PC-3 (cell line): ENCODE measurements around the gene PRKCSH.

Source experiments
- EZH2 ChIP-seq: fragments of 300-600 bp; sonication (generic); IDR thresholded peaks from one replicate; pipeline ENCODE4 v1.6.1; 2017; ENCODE audit warnings: antibody characterized with exemption, mild to moderate bottlenecking, low read length; ENCODE audit not compliant: unreplicated experiment
- TF ChIP-seq, protein P1 (sequence below): fragments of 300-600 bp; sonication (generic); conservative IDR thresholded peaks from 2 replicates; pipeline ENCODE4 v1.5.1; 2017; ENCODE audit warnings: antibody characterized with exemption, low read depth, mild to moderate bottlenecking, low read length

DNA sequence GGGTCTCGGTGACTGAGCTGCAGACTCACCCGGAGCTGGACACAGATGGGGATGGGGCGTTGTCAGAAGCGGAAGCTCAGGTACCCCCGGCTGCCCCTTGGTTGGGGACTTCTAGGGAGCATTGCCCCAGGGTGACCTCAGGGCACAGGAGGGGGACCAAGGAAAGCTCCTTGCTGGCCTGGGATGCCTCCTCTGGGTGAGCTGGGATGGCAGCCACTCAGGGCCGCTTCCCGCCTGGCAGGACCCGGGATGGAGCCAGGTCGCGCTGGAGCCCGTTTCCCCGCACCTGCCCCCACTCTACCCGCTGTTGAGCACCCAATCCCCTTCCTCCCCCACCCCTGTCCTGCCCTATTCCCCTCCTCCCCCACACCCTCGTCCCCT, 10.8 kb downstream of the PRKCSH start:
- TF ChIP-seq, protein P1, sequence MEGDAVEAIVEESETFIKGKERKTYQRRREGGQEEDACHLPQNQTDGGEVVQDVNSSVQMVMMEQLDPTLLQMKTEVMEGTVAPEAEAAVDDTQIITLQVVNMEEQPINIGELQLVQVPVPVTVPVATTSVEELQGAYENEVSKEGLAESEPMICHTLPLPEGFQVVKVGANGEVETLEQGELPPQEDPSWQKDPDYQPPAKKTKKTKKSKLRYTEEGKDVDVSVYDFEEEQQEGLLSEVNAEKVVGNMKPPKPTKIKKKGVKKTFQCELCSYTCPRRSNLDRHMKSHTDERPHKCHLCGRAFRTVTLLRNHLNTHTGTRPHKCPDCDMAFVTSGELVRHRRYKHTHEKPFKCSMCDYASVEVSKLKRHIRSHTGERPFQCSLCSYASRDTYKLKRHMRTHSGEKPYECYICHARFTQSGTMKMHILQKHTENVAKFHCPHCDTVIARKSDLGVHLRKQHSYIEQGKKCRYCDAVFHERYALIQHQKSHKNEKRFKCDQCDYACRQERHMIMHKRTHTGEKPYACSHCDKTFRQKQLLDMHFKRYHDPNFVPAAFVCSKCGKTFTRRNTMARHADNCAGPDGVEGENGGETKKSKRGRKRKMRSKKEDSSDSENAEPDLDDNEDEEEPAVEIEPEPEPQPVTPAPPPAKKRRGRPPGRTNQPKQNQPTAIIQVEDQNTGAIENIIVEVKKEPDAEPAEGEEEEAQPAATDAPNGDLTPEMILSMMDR: no peak
- TF ChIP-seq EZH2: no peak
